ENCODE measurements around the gene ARL5A. TPM values are rescaled to one million over a fixed set of nuclear protein-coding genes. Genes with fewer than 3 reads are reported as not detected.

The ARL5A gene
- total RNA-seq, 1 donor from 2014 or later = 129 TPM

- no peaks in the 10 kb centered on the region for H3K4me1 ChIP-seq
- no peak overlapping the region for H3K27ac ChIP-seq
- H3K79me2 ChIP-seq (ENCODE audit: low read depth) = no peaks in the 10 kb centered on the region
- Mint-ChIP-seq H3K27me3 (ENCODE audit: insufficient read depth, low read depth) (peaks cover 2% of the 10 kb centered on the region), H3K4me3 (no peak overlapping the region), H3K9me3 (no peaks in the 10 kb centered on the region), H3K27ac (no peak overlapping the region), H3K36me3 (peaks cover 17% of the 10 kb centered on the region), H3K4me1 (no peaks in the 10 kb centered on the region)
- no peak overlapping the region for H3K9ac ChIP-seq
- peaks cover 3% of the 10 kb centered on the region for H3K36me3 ChIP-seq
- no peak overlapping the region for H3K4me3 ChIP-seq
- TF ChIP-seq EZH2phosphoT487 (IDR thresholded peaks at IDR 0.05) = no peak
- no peak for TF ChIP-seq CTCF (IDR thresholded peaks at IDR 0.05)
- no peak for TF ChIP-seq EZH2 (IDR thresholded peaks at IDR 0.05)
- H3K27me3 ChIP-seq = no peaks in the 10 kb centered on the region
- no peaks in the 10 kb centered on the region for H4K20me1 ChIP-seq (ENCODE audit: low read depth)
- H3K9me3 ChIP-seq (ENCODE audit: low read depth) = no peaks in the 10 kb centered on the region
- DNase-seq (ENCODE audit: low spot score) = no peak
- no peak overlapping the region for H3K4me2 ChIP-seq
- no peaks in the 10 kb centered on the region for H3F3A ChIP-seq (ENCODE audit: low read depth)
- no peak overlapping the region for H2AFZ ChIP-seq (replicated peaks)
Observed at GRCh38 chr2:151790689-151791088, 37.5 kb downstream of the ARL5A start.

DNA sequence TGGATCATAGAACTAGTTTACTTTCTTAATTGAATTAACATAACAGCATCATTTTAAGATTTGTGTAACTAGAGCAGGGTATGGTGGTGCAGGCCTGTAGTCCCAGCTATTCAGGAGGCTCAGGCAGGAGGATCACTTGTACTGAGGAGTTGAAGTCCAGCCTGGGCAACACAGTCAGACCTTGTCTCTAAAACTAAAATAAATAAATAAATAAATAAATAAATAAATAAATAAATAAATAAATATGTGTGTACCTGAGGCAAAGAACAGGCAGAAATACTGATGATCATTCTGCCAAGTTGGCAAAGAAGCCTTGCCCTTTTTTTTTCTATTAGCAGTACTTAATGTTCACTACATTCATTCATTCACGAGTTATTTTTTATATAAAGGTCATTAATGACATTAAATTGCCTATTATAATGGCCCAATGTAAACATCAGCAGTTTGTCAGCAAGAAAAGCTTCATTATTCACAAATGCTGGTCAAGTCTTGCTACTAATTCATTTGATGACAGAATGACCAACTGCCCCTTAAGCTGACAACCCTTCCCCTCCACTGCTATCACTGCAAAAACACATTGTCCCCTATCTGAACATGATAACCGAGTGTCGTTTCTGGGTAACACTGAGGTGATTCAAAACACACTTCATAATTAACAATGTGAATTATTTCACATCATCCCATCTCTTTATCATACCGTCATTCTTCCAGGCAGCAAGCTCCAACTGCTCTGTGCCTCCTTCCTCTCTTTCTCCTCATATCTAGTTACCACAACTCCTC, 39.0 kb downstream of the ARL5A start:
- Mint-ChIP-seq H3K27ac (no peak overlapping the region), H3K9me3 (no peaks in the 10 kb centered on the region)
- no peak for DNase-seq (ENCODE audit: low spot score)

DNA sequence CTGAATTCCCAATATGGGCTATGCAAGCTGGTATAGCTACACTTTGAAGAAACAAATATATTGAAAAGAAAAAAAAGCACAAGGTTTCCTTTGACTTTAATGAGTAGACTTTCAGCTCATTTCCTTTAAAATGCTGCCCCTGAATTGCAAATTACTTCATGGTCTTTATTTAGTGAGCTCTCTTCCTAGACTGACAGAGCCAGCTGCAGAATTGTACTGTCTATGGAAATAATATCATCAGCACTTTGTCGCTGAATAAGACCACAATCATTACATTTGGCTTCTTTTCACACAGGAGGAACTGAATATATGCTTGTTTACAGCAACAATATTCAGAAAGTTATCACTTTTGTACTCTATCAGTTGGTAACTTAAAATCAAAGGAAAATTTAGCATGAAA, 41.7 kb downstream of the ARL5A start:
- Histone ChIP-seq H3K79me2 (ENCODE audit: low read depth) (no peaks in the 10 kb centered on the region), H3F3A (ENCODE audit: low read depth) (no peaks in the 10 kb centered on the region), H3K27me3 (no peaks in the 10 kb centered on the region), H3K27ac (no peak overlapping the region), H3K9ac (no peak overlapping the region), H4K20me1 (ENCODE audit: low read depth) (no peaks in the 10 kb centered on the region), H3K4me2 (no peak overlapping the region), H3K36me3 (peaks cover 7% of the 10 kb centered on the region), H2AFZ (replicated peaks) (no peak overlapping the region), H3K9me3 (ENCODE audit: low read depth) (no peaks in the 10 kb centered on the region), H3K4me3 (no peak overlapping the region), H3K4me1 (no peaks in the 10 kb centered on the region)
- TF ChIP-seq EZH2 (IDR thresholded peaks at IDR 0.05) = no peak
- no peak for TF ChIP-seq EZH2phosphoT487 (IDR thresholded peaks at IDR 0.05)
- no peak for TF ChIP-seq CTCF (IDR thresholded peaks at IDR 0.05)
- DNase-seq (ENCODE audit: low spot score) = no peak
- Mint-ChIP-seq H3K4me3 (no peak overlapping the region), H3K36me3 (peaks cover 13% of the 10 kb centered on the region), H3K27ac (no peak overlapping the region), H3K9me3 (no peaks in the 10 kb centered on the region), H3K4me1 (no peaks in the 10 kb centered on the region), H3K27me3 (ENCODE audit: insufficient read depth, low read depth) (peaks cover 2% of the 10 kb centered on the region)

More for the DNA sequence above, 39.0 kb downstream of the ARL5A start:
- H3K9ac ChIP-seq = no peak overlapping the region
- Mint-ChIP-seq H3K4me3 (no peak overlapping the region), H3K27me3 (ENCODE audit: insufficient read depth, low read depth) (peaks cover 2% of the 10 kb centered on the region), H3K36me3 (peaks cover 17% of the 10 kb centered on the region), H3K4me1 (no peaks in the 10 kb centered on the region)
- H2AFZ ChIP-seq (replicated peaks) = no peak overlapping the region
- no peaks in the 10 kb centered on the region for H3K79me2 ChIP-seq (ENCODE audit: low read depth)
- TF ChIP-seq EZH2 (IDR thresholded peaks at IDR 0.05) (no peak), CTCF (IDR thresholded peaks at IDR 0.05) (no peak), EZH2phosphoT487 (IDR thresholded peaks at IDR 0.05) (no peak)
- H3K4me2 ChIP-seq = no peak overlapping the region
- peaks cover 5% of the 10 kb centered on the region for H3K36me3 ChIP-seq
- H3K4me1 ChIP-seq = no peaks in the 10 kb centered on the region
- no peaks in the 10 kb centered on the region for H4K20me1 ChIP-seq (ENCODE audit: low read depth)
- no peaks in the 10 kb centered on the region for H3F3A ChIP-seq (ENCODE audit: low read depth)
- H3K9me3 ChIP-seq (ENCODE audit: low read depth) = no peaks in the 10 kb centered on the region
- no peak overlapping the region for H3K4me3 ChIP-seq
- no peak overlapping the region for H3K27ac ChIP-seq
- no peaks in the 10 kb centered on the region for H3K27me3 ChIP-seq

Measured in neural progenitor cell (in vitro differentiated cells).